Calu3 (cell line): ENCODE data around the gene HHAT. TPM values are rescaled to one million over a fixed set of nuclear protein-coding genes. Genes with fewer than 3 reads are reported as not detected.

ENCODE experiments used
- BruUV-seq: library from RNA; stranded (reverse); fragments of 400-500 nt; replicated peaks from 2 replicates; lab custom pipeline; 2021; lab: Mats Ljungman, UMichigan
- CTCF ChIA-PET: fragments of 300-600 bp; sonication (Branson Sonifier 250); formaldehyde crosslinking; loops from one replicate; lab custom pipeline; 2022; ENCODE audit warnings: antibody characterized with exemption; lab: Charles Lee
- DNase-seq: peaks from one replicate; pipeline ENCODE4 v3.0.0; 2022
- H3K27ac Mint-ChIP-seq: one replicate; pipeline ENCODE4 v1.8.0; 2022; ENCODE audit warnings: mixed read lengths; ENCODE audit not compliant: unreplicated experiment
- H3K27me3 Mint-ChIP-seq: one replicate; pipeline ENCODE4 v1.8.0; 2022; ENCODE audit warnings: mixed read lengths; ENCODE audit not compliant: unreplicated experiment
- H3K36me3 Mint-ChIP-seq: one replicate; pipeline ENCODE4 v1.8.0; 2022; ENCODE audit warnings: mild to moderate bottlenecking, moderate library complexity, mixed read lengths; ENCODE audit not compliant: insufficient read depth, unreplicated experiment
- H3K4me1 Mint-ChIP-seq: one replicate; pipeline ENCODE4 v1.8.0; 2022; ENCODE audit warnings: mild to moderate bottlenecking, low read depth, mixed read lengths; ENCODE audit not compliant: unreplicated experiment
- H3K4me3 Mint-ChIP-seq: one replicate; pipeline ENCODE4 v1.8.0; 2022; ENCODE audit warnings: mild to moderate bottlenecking, low read depth, moderate library complexity, mixed read lengths; ENCODE audit not compliant: unreplicated experiment
- H3K9me3 Mint-ChIP-seq: one replicate; pipeline ENCODE4 v1.8.0; 2022; ENCODE audit warnings: low read depth, mixed read lengths; ENCODE audit not compliant: unreplicated experiment
- intact Hi-C: fragments of 100-400 bp; cut with micrococcal nuclease; formaldehyde crosslinking; loops from one replicate; pipeline ENCODE4 v1.10.0; 2022; ENCODE audit not compliant: unreplicated experiment
- total RNA-seq: library from RNA; stranded (reverse); gene quantifications from 2 replicates; pipeline ENCODE4 v1.2.3, GENCODE V29; 2022
- TF ChIP-seq, protein P1 (sequence below): fragments of 200-600 bp; IDR thresholded peaks from one replicate; pipeline ENCODE4 v1.8.0; 2022; ENCODE audit warnings: antibody characterized with exemption; ENCODE audit not compliant: unreplicated experiment

Gene HHAT
- total RNA-seq, 1 experiment from 2014 or later = 5.8 TPM

DNA sequence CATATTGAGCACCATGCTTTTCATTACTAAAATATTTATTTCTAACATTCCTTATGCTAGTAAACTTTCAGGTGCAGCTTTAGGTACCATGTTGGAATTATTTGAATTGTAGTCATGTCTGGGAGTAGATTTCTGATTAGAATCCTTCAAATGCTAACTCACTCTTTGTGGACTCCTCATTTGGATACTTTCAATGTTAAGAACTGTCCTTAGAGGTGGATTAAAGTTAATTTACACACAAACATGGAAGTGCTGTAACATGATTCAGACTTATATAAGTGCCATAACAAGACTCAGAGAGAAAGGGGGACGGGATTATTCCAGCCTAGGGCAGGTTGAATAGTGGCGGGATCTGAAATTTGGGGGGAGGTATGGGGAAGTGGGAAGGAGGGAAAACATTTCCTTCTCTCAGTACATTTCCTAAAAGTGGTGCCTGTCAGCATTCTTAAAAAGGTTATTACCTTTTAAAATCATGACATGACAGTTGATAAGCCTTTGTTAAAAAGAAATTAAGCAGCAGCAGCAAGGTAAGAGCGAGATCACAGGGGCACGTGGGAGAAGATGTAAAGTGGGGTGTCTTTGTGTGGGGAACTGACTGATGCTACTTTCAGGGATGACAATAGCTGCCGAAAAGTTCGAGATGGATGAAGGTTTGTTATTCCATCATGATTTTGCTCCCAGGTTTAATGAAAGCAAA lies 44.4 kb downstream of the HHAT start:
- no peak for DNase-seq
- TF ChIP-seq, protein P1, sequence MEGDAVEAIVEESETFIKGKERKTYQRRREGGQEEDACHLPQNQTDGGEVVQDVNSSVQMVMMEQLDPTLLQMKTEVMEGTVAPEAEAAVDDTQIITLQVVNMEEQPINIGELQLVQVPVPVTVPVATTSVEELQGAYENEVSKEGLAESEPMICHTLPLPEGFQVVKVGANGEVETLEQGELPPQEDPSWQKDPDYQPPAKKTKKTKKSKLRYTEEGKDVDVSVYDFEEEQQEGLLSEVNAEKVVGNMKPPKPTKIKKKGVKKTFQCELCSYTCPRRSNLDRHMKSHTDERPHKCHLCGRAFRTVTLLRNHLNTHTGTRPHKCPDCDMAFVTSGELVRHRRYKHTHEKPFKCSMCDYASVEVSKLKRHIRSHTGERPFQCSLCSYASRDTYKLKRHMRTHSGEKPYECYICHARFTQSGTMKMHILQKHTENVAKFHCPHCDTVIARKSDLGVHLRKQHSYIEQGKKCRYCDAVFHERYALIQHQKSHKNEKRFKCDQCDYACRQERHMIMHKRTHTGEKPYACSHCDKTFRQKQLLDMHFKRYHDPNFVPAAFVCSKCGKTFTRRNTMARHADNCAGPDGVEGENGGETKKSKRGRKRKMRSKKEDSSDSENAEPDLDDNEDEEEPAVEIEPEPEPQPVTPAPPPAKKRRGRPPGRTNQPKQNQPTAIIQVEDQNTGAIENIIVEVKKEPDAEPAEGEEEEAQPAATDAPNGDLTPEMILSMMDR = no peak
- BruUV-seq = no TSS peak
- Mint-ChIP-seq H3K36me3 (peaks cover 23% of the 10 kb centered on the region), H3K4me1 (peaks cover 21% of the 10 kb centered on the region), H3K4me3 (peak overlapping the region; percentile 65), H3K27me3 (no peaks in the 10 kb centered on the region), H3K27ac (peak overlapping the region; percentile 96), H3K9me3 (no peaks in the 10 kb centered on the region)
- CTCF ChIA-PET = interaction anchor here (0.7 to 2.0 kb wide), 6 partner anchors 12 to 618 kb away, joined by 3 to 17 read pairs (median 6); no protein-coding TSS in a partner anchor
- intact Hi-C loops = no loop called here

DNA sequence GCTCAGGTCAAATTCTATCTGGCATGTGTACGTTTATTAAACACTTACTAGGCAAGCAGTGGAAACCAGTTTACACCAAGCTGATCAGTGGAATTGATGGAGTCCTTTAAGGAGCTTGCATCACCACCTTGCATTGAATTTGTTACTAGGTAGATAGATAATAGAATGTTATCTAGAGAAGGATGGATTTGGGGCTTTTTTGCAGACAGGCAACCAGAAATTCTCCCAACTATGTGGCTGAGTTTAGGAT lies 44.9 kb downstream of the HHAT start:
- Mint-ChIP-seq H3K27me3 (no peaks in the 10 kb centered on the region), H3K4me3 (peak overlapping the region; percentile 65)
- intact Hi-C loops = no loop called here

DNA sequence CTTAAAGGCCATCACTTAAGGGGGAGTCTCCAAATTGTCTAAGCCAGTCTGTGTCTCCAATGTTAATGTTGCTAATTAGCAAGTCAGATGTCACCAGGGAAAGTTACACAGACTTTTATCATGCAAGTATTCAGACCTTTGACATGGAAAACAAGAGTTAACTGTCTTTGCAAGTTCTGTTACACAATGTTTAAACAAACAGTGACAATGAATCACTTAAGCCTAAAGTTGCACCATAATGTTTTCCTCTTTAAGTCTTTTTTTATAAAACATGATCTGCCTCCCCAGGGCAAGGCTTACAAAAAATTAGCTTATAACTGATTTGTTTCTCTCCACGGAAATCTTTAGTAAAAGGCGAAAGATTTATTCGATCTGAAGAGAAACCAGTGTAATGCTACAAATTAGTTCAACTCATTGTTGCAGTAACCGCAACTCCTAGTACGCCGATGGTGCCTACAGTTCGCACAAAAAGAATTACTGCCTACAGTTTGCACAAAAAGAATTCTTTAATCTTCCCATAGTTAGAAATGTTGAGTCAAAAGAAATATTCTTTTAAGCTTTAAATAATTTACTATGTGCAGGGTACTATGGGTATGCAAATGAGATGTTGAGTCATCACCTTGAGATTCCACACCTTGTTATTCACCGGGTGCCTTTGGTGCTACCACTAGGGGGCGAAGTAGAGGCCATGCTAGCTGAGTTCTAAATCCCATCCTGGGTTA lies 45.3 kb downstream of the HHAT start:
- Mint-ChIP-seq H3K4me3 (peak overlapping the region; percentile 65), H3K4me1 (peaks cover 21% of the 10 kb centered on the region), H3K27ac (peak overlapping the region; percentile 96), H3K27me3 (no peaks in the 10 kb centered on the region), H3K36me3 (peaks cover 23% of the 10 kb centered on the region), H3K9me3 (no peaks in the 10 kb centered on the region)
- DNase-seq = peak; percentile 93
- TF ChIP-seq, protein P1 = peak; percentile 83
- intact Hi-C loops = loop anchor here (1.0 to 2.0 kb wide), 2 partner anchors 19 to 26 kb away; no protein-coding TSS in a partner anchor
- CTCF ChIA-PET = interaction anchor here (0.6 to 2.0 kb wide), 14 partner anchors 8 to 760 kb away, joined by 3 to 17 read pairs (median 4); partner anchors contain the start of gene KCNH1
- BruUV-seq = TSS peak; percentile 99

More for the DNA sequence above, 44.9 kb downstream of the HHAT start:
- H3K36me3 Mint-ChIP-seq = peaks cover 23% of the 10 kb centered on the region
- peaks cover 21% of the 10 kb centered on the region for H3K4me1 Mint-ChIP-seq
- peak overlapping the region; percentile 96 for H3K27ac Mint-ChIP-seq
- TF ChIP-seq, protein P1 = no peak
- no TSS peak for BruUV-seq
- no peaks in the 10 kb centered on the region for H3K9me3 Mint-ChIP-seq
- peak; percentile 12 for DNase-seq
- CTCF ChIA-PET = interaction anchor here (0.7 to 2.0 kb wide), 8 partner anchors 11 to 268 kb away, joined by 3 to 17 read pairs (median 7); no protein-coding TSS in a partner anchor

DNA sequence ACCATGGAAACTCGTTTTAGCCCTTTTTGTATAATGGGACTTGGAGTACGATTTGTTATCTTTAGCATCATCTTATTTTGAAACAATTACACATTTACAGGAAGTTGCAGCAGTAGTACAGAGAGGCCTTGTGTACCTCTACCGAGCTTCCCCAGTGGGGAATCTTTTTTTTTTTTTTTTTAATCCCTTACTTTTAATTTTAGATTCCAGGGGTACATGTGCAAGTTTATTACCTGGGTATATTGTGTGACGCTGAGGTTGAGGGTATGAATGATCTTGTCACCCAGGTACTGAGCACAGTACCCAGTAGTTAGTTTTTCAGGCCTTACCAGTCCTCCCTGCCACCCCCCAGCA lies 45.9 kb downstream of the HHAT start:
- peaks cover 23% of the 10 kb centered on the region for H3K36me3 Mint-ChIP-seq
- peak overlapping the region; percentile 96 for H3K27ac Mint-ChIP-seq
- no peaks in the 10 kb centered on the region for H3K9me3 Mint-ChIP-seq
- H3K4me3 Mint-ChIP-seq = peak overlapping the region; percentile 65
- intact Hi-C loops = loop anchor here (1.0 to 2.0 kb wide), 2 partner anchors 18 to 26 kb away; no protein-coding TSS in a partner anchor
- no peak for DNase-seq
- H3K27me3 Mint-ChIP-seq = no peaks in the 10 kb centered on the region
- CTCF ChIA-PET = interaction anchor here (0.6 to 2.0 kb wide), 12 partner anchors 8 to 760 kb away, joined by 3 to 17 read pairs (median 5); partner anchors contain the start of gene KCNH1
- H3K4me1 Mint-ChIP-seq = peaks cover 21% of the 10 kb centered on the region
- no TSS peak for BruUV-seq
- TF ChIP-seq, protein P1 = peak; percentile 2
